Astrocyte (in vitro differentiated cells and primary cell): ENCODE results near the gene METRNL. TPM values are rescaled to one million over a fixed set of nuclear protein-coding genes. Genes with fewer than 3 reads are reported as not detected.
"Not testable (repeated sequence)": the region's sequence is repeated elsewhere in the genome, so short reads cannot be mapped to it uniquely, and the experiment has no call there.

Source experiments
- DNase-seq: peaks from one replicate; pipeline ENCODE4 v3.0.0-alpha.2; 2010; ENCODE audit warnings: low read depth
- FAIRE-seq: peaks from 2 replicates; lab custom pipeline; 2011; peaks lifted over from hg19 to GRCh38; lab: Jason Lieb, UNC
- H2AFZ ChIP-seq: 2 replicates; pipeline ENCODE4 v1.6.0; 2012; ENCODE audit warnings: low read depth, low read length, inconsistent platforms
- H3K27ac ChIP-seq: 2 replicates; pipeline ENCODE4 v1.5.1; 2011; ENCODE audit warnings: low read depth, low read length, inconsistent platforms
- H3K27me3 ChIP-seq: 2 replicates; pipeline ENCODE4 v1.6.0; 2011; ENCODE audit warnings: low read length, inconsistent platforms; ENCODE audit not compliant: insufficient read depth
- H3K36me3 ChIP-seq: 2 replicates; pipeline ENCODE4 v1.5.1; 2011; ENCODE audit warnings: low read length, inconsistent platforms; ENCODE audit not compliant: insufficient read depth
- H3K4me1 ChIP-seq: 2 replicates; pipeline ENCODE4 v1.5.1; 2011; ENCODE audit warnings: low read length, inconsistent platforms; ENCODE audit not compliant: insufficient read depth
- H3K4me2 ChIP-seq: 2 replicates; pipeline ENCODE4 v1.6.0; 2012; ENCODE audit warnings: low read length, inconsistent platforms
- H3K4me3 ChIP-seq: 2 replicates; pipeline ENCODE4 v1.5.1; 2011; ENCODE audit warnings: low read depth, mild to moderate bottlenecking, low read length, inconsistent platforms; ENCODE audit not compliant: insufficient read depth
- H3K79me2 ChIP-seq: 2 replicates; pipeline ENCODE4 v1.6.0; 2012; ENCODE audit warnings: mild to moderate bottlenecking, low read length, inconsistent platforms; ENCODE audit not compliant: insufficient read depth
- H3K9ac ChIP-seq: 2 replicates; pipeline ENCODE4 v1.6.0; 2012; ENCODE audit warnings: mild to moderate bottlenecking, low read length, inconsistent platforms
- H3K9me3 ChIP-seq: 2 replicates; pipeline ENCODE4 v1.5.1; 2012; ENCODE audit warnings: low read depth, mild to moderate bottlenecking, low read length, inconsistent platforms; ENCODE audit not compliant: insufficient read depth
- H4K20me1 ChIP-seq: 2 replicates; pipeline ENCODE4 v1.6.0; 2012; ENCODE audit warnings: low read length, inconsistent platforms; ENCODE audit not compliant: insufficient read depth
- H3K27ac Mint-ChIP-seq: one replicate; pipeline ENCODE4 v1.8.0; 2021; ENCODE audit warnings: mild to moderate bottlenecking, mixed read lengths; ENCODE audit not compliant: unreplicated experiment
- H3K27me3 Mint-ChIP-seq: one replicate; pipeline ENCODE4 v1.8.0; 2021; ENCODE audit warnings: low read depth, mixed read lengths; ENCODE audit not compliant: unreplicated experiment
- H3K36me3 Mint-ChIP-seq: one replicate; pipeline ENCODE4 v1.8.0; 2021; ENCODE audit warnings: low read depth, mixed read lengths; ENCODE audit not compliant: unreplicated experiment
- H3K4me1 Mint-ChIP-seq: one replicate; pipeline ENCODE4 v1.8.0; 2021; ENCODE audit warnings: low read depth, mixed read lengths; ENCODE audit not compliant: unreplicated experiment
- H3K4me3 Mint-ChIP-seq: one replicate; pipeline ENCODE4 v1.8.0; 2021; ENCODE audit warnings: mild to moderate bottlenecking, moderate library complexity, mixed read lengths; ENCODE audit not compliant: unreplicated experiment
- H3K9me3 Mint-ChIP-seq: one replicate; pipeline ENCODE4 v1.8.0; 2021; ENCODE audit warnings: mild to moderate bottlenecking, mixed read lengths; ENCODE audit not compliant: unreplicated experiment
- EZH2 ChIP-seq: IDR thresholded peaks from 2 replicates; pipeline ENCODE4 v1.6.1; 2012; ENCODE audit warnings: mild to moderate bottlenecking, low read length, inconsistent platforms; ENCODE audit not compliant: insufficient read depth
- total RNA-seq: library from RNA; stranded (reverse); gene quantifications from 2 replicates; pipeline ENCODE4 v1.2.1, GENCODE V29; 2021
- TF ChIP-seq, protein P1 (sequence below): IDR thresholded peaks from 2 replicates; pipeline ENCODE4 v1.5.1; 2011; ENCODE audit warnings: low read depth, mild to moderate bottlenecking, inconsistent platforms, low read length, moderate library complexity; ENCODE audit not compliant: insufficient read depth

Gene METRNL
- total RNA-seq, 1 donor from 2014 or later = 36.7 TPM

GRCh38 chr17:83065660-83066542, 13.5 kb upstream of the METRNL start:
- Histone ChIP-seq H3K9me3 (no peaks in the 10 kb centered on the region), H3K4me1 (no peaks in the 10 kb centered on the region), H3K4me2 (no peak overlapping the region), H3K27me3 (no peaks in the 10 kb centered on the region), H3K36me3 (no peaks in the 10 kb centered on the region), H3K27ac (no peak overlapping the region), H4K20me1 (no peaks in the 10 kb centered on the region), H2AFZ (no peak overlapping the region), H3K79me2 (no peaks in the 10 kb centered on the region), H3K4me3 (no peak overlapping the region), H3K9ac (no peak overlapping the region)
- TF ChIP-seq EZH2 = no peak
- TF ChIP-seq, protein P1, sequence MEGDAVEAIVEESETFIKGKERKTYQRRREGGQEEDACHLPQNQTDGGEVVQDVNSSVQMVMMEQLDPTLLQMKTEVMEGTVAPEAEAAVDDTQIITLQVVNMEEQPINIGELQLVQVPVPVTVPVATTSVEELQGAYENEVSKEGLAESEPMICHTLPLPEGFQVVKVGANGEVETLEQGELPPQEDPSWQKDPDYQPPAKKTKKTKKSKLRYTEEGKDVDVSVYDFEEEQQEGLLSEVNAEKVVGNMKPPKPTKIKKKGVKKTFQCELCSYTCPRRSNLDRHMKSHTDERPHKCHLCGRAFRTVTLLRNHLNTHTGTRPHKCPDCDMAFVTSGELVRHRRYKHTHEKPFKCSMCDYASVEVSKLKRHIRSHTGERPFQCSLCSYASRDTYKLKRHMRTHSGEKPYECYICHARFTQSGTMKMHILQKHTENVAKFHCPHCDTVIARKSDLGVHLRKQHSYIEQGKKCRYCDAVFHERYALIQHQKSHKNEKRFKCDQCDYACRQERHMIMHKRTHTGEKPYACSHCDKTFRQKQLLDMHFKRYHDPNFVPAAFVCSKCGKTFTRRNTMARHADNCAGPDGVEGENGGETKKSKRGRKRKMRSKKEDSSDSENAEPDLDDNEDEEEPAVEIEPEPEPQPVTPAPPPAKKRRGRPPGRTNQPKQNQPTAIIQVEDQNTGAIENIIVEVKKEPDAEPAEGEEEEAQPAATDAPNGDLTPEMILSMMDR = no peak
- DNase-seq = no peak
- H3K36me3 Mint-ChIP-seq = no peaks in the 10 kb centered on the region
- H3K4me3 Mint-ChIP-seq = no peak overlapping the region
- peaks cover 26% of the 10 kb centered on the region for H3K27me3 Mint-ChIP-seq
- no peaks in the 10 kb centered on the region for H3K4me1 Mint-ChIP-seq
- H3K27ac Mint-ChIP-seq = no peak overlapping the region
- FAIRE-seq = no peak
- no peaks in the 10 kb centered on the region for H3K9me3 Mint-ChIP-seq

- not testable (repeated sequence) for H3K36me3 Mint-ChIP-seq, FAIRE-seq, H3K27ac Mint-ChIP-seq, H3K9me3 Mint-ChIP-seq, H3K9ac ChIP-seq, H3K79me2 ChIP-seq, H3K4me2 ChIP-seq, DNase-seq, H3K4me3 Mint-ChIP-seq, H3K27me3 ChIP-seq, H2AFZ ChIP-seq, H3K9me3 ChIP-seq, H3K36me3 ChIP-seq, H3K4me1 Mint-ChIP-seq, H3K27ac ChIP-seq, H3K4me3 ChIP-seq, H4K20me1 ChIP-seq, H3K4me1 ChIP-seq
- H3K27me3 Mint-ChIP-seq = peaks cover 26% of the 10 kb centered on the region
Observed at GRCh38 chr17:83066543-83066890, 12.9 kb upstream of the METRNL start.

DNA sequence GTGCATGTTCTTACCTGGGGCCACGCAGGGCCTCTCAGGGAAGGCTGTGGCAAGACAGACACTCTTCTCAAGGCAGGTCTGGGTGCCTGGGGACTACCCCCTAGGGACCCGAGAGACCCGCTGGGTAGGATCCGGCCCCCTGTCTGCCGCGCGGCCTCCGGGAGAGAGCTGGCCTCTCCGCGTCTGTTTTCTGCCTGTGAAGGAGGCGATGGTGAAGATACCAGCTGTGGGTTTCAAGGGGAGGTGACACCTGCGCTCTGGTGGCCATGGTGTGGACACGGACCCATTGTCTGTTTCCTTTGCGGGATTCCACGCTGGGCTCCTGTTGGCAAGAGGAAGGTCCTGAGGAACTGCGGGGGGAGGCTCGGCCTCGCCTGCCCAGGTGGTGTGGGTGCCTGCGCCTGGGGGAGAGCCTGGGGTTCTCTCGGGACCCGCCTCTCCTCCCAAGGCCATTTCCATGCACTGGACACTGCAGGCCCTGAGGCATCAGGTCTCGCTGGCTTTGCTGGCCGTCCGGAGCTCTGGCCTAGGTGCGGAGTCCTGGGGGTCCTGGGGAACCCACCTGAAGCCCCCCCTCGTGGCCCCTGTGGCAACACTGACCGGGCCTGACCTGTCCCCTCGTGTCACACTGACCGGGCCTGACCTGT, 12.2 kb upstream of the METRNL start:
- DNase-seq = no peak
- H3K4me1 ChIP-seq = no peaks in the 10 kb centered on the region
- no peaks in the 10 kb centered on the region for H3K27me3 ChIP-seq
- no peak for FAIRE-seq
- no peak overlapping the region for H3K27ac ChIP-seq
- Mint-ChIP-seq H3K4me3 (no peak overlapping the region), H3K27ac (no peak overlapping the region), H3K36me3 (no peaks in the 10 kb centered on the region), H3K9me3 (no peaks in the 10 kb centered on the region), H3K4me1 (no peaks in the 10 kb centered on the region), H3K27me3 (peaks cover 26% of the 10 kb centered on the region)
- no peak overlapping the region for H3K4me2 ChIP-seq
- no peak overlapping the region for H3K9ac ChIP-seq
- H2AFZ ChIP-seq = no peak overlapping the region
- H3K4me3 ChIP-seq = no peak overlapping the region
- no peak for TF ChIP-seq EZH2
- TF ChIP-seq, protein P1 = no peak
- no peaks in the 10 kb centered on the region for H3K9me3 ChIP-seq
- H3K79me2 ChIP-seq = no peaks in the 10 kb centered on the region
- no peaks in the 10 kb centered on the region for H3K36me3 ChIP-seq
- H4K20me1 ChIP-seq = no peaks in the 10 kb centered on the region
